ENCODE measurements around the gene ADGRV1.

ADGRV1 gene

GRCh38 chr5:90947667-90948066 is 389.1 kb downstream of the ADGRV1 start:
- no peak for DNase-seq (ENCODE audit: low spot score)
- H3K27me3 ChIP-seq (ENCODE audit: insufficient read depth, poor library complexity, severe bottlenecking) = no peaks in the 10 kb centered on the region

GRCh38 chr5:90948969-90949368 is 390.4 kb downstream of the ADGRV1 start:
- H3K4me1 ChIP-seq (ENCODE audit: insufficient read depth, poor library complexity, severe bottlenecking) = peaks cover 12% of the 10 kb centered on the region
- no peak for ATAC-seq (ENCODE audit: low read depth)
- H3K27ac ChIP-seq (ENCODE audit: poor library complexity, severe bottlenecking) = no peak overlapping the region
- no peak for TF ChIP-seq CTCF (IDR thresholded peaks at IDR 0.05; ENCODE audit: poor library complexity, severe bottlenecking)
- H3K9me3 ChIP-seq (ENCODE audit: severe bottlenecking) = no peaks in the 10 kb centered on the region
- DNase-seq (ENCODE audit: low spot score) = no peak
- H3K4me3 ChIP-seq (ENCODE audit: severe bottlenecking) = no peak overlapping the region
- H3K27me3 ChIP-seq (ENCODE audit: insufficient read depth, poor library complexity, severe bottlenecking) = no peaks in the 10 kb centered on the region
- no peaks in the 10 kb centered on the region for H3K36me3 ChIP-seq (ENCODE audit: low read depth)

More at GRCh38 chr5:90947667-90948066, 389.1 kb downstream of the ADGRV1 start:
- no peaks in the 10 kb centered on the region for H3K9me3 ChIP-seq (ENCODE audit: severe bottlenecking)
- peaks cover 19% of the 10 kb centered on the region for H3K4me1 ChIP-seq (ENCODE audit: insufficient read depth, poor library complexity, severe bottlenecking)
- H3K36me3 ChIP-seq (ENCODE audit: low read depth) = no peaks in the 10 kb centered on the region
- TF ChIP-seq CTCF (IDR thresholded peaks at IDR 0.05; ENCODE audit: poor library complexity, severe bottlenecking) = no peak
- no peak for ATAC-seq (ENCODE audit: low read depth)
- H3K4me3 ChIP-seq (ENCODE audit: severe bottlenecking) = no peak overlapping the region
- no peak overlapping the region for H3K27ac ChIP-seq (ENCODE audit: poor library complexity, severe bottlenecking)

- Histone ChIP-seq H3K27ac (ENCODE audit: poor library complexity, severe bottlenecking) (no peak overlapping the region), H3K27me3 (ENCODE audit: insufficient read depth, poor library complexity, severe bottlenecking) (no peaks in the 10 kb centered on the region), H3K9me3 (ENCODE audit: severe bottlenecking) (no peaks in the 10 kb centered on the region), H3K36me3 (ENCODE audit: low read depth) (no peaks in the 10 kb centered on the region), H3K4me3 (ENCODE audit: severe bottlenecking) (no peak overlapping the region), H3K4me1 (ENCODE audit: insufficient read depth, poor library complexity, severe bottlenecking) (peaks cover 5% of the 10 kb centered on the region)
- DNase-seq (ENCODE audit: low spot score) (no peak), ATAC-seq (ENCODE audit: low read depth) (no peak)
- no peak for TF ChIP-seq CTCF (IDR thresholded peaks at IDR 0.05; ENCODE audit: poor library complexity, severe bottlenecking)
Observed at GRCh38 chr5:90949469-90950358, 391.1 kb downstream of the ADGRV1 start.

- no peak for DNase-seq (ENCODE audit: low spot score)
- H3K4me1 ChIP-seq (ENCODE audit: insufficient read depth, poor library complexity, severe bottlenecking) = peaks cover 11% of the 10 kb centered on the region
- no peaks in the 10 kb centered on the region for H3K9me3 ChIP-seq (ENCODE audit: severe bottlenecking)
- TF ChIP-seq CTCF (IDR thresholded peaks at IDR 0.05; ENCODE audit: poor library complexity, severe bottlenecking) = no peak
- no peak for ATAC-seq (ENCODE audit: low read depth)
- no peaks in the 10 kb centered on the region for H3K27me3 ChIP-seq (ENCODE audit: insufficient read depth, poor library complexity, severe bottlenecking)
- no peaks in the 10 kb centered on the region for H3K36me3 ChIP-seq (ENCODE audit: low read depth)
- H3K27ac ChIP-seq (ENCODE audit: poor library complexity, severe bottlenecking) = no peak overlapping the region
- no peak overlapping the region for H3K4me3 ChIP-seq (ENCODE audit: severe bottlenecking)
Observed at GRCh38 chr5:90955001-90955635, 396.5 kb downstream of the ADGRV1 start.
